ENCODE results near the gene ABCA10.
"Not testable (repeated sequence)": the region's sequence is repeated elsewhere in the genome, so short reads cannot be mapped to it uniquely, and the experiment has no call there.

ABCA10 gene

GRCh38 chr17:69213059-69213813, 15.4 kb downstream of the ABCA10 start:
- TF ChIP-seq, protein P1, sequence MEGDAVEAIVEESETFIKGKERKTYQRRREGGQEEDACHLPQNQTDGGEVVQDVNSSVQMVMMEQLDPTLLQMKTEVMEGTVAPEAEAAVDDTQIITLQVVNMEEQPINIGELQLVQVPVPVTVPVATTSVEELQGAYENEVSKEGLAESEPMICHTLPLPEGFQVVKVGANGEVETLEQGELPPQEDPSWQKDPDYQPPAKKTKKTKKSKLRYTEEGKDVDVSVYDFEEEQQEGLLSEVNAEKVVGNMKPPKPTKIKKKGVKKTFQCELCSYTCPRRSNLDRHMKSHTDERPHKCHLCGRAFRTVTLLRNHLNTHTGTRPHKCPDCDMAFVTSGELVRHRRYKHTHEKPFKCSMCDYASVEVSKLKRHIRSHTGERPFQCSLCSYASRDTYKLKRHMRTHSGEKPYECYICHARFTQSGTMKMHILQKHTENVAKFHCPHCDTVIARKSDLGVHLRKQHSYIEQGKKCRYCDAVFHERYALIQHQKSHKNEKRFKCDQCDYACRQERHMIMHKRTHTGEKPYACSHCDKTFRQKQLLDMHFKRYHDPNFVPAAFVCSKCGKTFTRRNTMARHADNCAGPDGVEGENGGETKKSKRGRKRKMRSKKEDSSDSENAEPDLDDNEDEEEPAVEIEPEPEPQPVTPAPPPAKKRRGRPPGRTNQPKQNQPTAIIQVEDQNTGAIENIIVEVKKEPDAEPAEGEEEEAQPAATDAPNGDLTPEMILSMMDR (IDR thresholded peaks at IDR 0.05; ENCODE audit: low read depth, low read length, missing control alignments) = no peak
- no peak for DNase-seq (ENCODE audit: low read depth)
- H3K4me3 ChIP-seq (ENCODE audit: low read depth, low read length) = no peak overlapping the region
- in situ Hi-C loops (cut with HindIII; ENCODE audit: low sequenced_read_pairs) = no loop called here

GRCh38 chr17:69208640-69209039, 20.0 kb downstream of the ABCA10 start:
- TF ChIP-seq, protein P1 (IDR thresholded peaks at IDR 0.05; ENCODE audit: low read depth, low read length, missing control alignments) = no peak
- DNase-seq (ENCODE audit: low read depth) = no peak
- no peak overlapping the region for H3K4me3 ChIP-seq (ENCODE audit: low read depth, low read length)
- in situ Hi-C loops (cut with HindIII; ENCODE audit: low sequenced_read_pairs) = no loop called here

GRCh38 chr17:69207151-69207550, 21.5 kb downstream of the ABCA10 start:
- TF ChIP-seq, protein P1 (IDR thresholded peaks at IDR 0.05; ENCODE audit: low read depth, low read length, missing control alignments) = no peak
- in situ Hi-C loops (cut with HindIII; ENCODE audit: low sequenced_read_pairs) = no loop called here
- DNase-seq (ENCODE audit: low read depth) = no peak
- H3K4me3 ChIP-seq (ENCODE audit: low read depth, low read length) = no peak overlapping the region

DNA sequence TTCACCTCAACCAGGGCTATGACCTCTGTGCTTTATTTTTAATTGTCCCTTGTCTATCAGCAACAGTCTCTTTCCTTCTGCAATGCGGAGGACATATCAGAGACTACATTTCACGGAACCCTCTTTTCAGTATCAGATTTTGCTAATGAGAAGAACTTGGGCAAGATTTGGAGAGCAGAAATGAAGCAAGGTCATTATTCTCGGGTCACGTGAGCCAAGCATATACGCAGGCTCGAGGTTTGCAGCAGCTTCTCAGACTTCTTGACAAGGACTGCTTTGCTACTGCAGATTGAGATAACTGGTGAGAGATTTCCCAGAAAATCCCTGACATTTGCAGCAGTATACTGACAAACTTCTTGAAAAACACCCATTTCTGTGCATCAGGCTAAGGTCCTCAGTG, 30.4 kb downstream of the ABCA10 start:
- H3K4me3 ChIP-seq (ENCODE audit: low read depth, low read length) = no peak overlapping the region
- DNase-seq (ENCODE audit: low read depth) = no peak
- TF ChIP-seq, protein P1 (IDR thresholded peaks at IDR 0.05; ENCODE audit: low read depth, low read length, missing control alignments) = no peak
- in situ Hi-C loops (cut with HindIII; ENCODE audit: low sequenced_read_pairs) = no loop called here

DNA sequence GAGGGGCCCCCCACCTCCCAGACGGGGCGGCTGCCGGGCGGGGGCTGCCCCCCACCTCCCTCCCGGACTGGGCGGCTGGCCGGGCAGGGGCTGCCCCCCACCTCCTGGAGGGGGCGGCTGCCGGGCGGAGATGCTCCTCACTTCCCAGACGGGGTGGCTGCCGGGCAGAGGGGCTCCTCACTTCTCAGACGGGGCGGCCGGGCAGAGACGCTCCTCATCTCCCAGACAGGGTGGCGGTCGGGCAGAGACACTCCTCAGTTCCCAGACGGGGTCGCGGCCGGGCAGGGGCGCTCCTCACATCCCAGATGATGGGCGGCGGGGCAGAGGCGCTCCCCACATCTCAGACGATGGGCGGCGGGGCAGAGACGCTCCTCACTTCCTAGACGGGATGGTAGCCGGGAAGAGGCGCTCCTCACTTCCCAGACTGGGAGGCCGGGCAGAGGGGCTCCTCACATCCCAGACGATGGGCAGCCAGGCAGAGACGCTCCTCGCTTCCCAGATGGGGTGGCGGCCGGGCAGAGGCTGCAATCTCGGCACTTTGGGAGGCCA, 32.4 kb downstream of the ABCA10 start:
- H3K4me3 ChIP-seq (ENCODE audit: low read depth, low read length); DNase-seq (ENCODE audit: low read depth); in situ Hi-C loops (cut with HindIII; ENCODE audit: low sequenced_read_pairs): not testable (repeated sequence)

DNA sequence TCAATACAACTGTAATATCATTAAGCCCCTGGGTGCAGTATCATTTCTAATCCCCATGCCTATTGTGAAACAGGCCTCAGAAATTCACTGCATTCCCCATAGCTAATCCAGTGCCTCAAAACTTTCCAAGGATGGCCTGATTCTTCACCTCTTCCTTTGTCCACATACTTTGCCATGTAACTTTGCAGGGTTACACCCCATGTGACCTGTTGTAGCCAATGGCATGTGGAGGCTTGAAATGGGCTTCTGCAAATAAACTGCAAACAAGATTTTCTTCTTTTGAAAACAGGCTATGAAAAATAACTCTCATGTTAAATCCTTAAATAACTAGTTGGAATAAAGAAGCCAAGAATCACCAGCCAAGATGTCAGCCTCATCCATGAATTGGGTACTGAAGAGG, 35.9 kb downstream of the ABCA10 start:
- DNase-seq (ENCODE audit: low read depth) = no peak
- TF ChIP-seq, protein P1 (IDR thresholded peaks at IDR 0.05; ENCODE audit: low read depth, low read length, missing control alignments) = no peak
- no peak overlapping the region for H3K4me3 ChIP-seq (ENCODE audit: low read depth, low read length)
- in situ Hi-C loops (cut with HindIII; ENCODE audit: low sequenced_read_pairs) = no loop called here

- H3K4me3 ChIP-seq (ENCODE audit: low read depth, low read length) = no peak overlapping the region
- in situ Hi-C loops (cut with HindIII; ENCODE audit: low sequenced_read_pairs) = no loop called here
- no peak for DNase-seq (ENCODE audit: low read depth)
- TF ChIP-seq, protein P1 (IDR thresholded peaks at IDR 0.05; ENCODE audit: low read depth, low read length, missing control alignments) = no peak
Measured at GRCh38 chr17:69188796-69189195, 39.8 kb downstream of the ABCA10 start.
